GM12891 (cell line): ENCODE results near the gene NLRC3.

Experiments
- PAX5 ChIP-seq: IDR thresholded peaks from 2 replicates; pipeline ENCODE4 v1.6.1; 2011; ENCODE audit warnings: low read length, moderate library complexity, mild to moderate bottlenecking; ENCODE audit not compliant: insufficient read depth, severe bottlenecking
- POLR2A ChIP-seq: IDR thresholded peaks from 2 replicates; pipeline ENCODE4 v1.6.1; 2011; ENCODE audit warnings: low read depth, low read length, control low read depth
- POLR2AphosphoS5 ChIP-seq: IDR thresholded peaks from 2 replicates; pipeline ENCODE4 v1.6.1; 2011; ENCODE audit warnings: low read depth, low read length, control low read depth
- POU2F2 ChIP-seq: IDR thresholded peaks from 2 replicates; pipeline ENCODE4 v1.6.1; 2011; ENCODE audit warnings: low read depth, mild to moderate bottlenecking, control low read depth, low read length, moderate library complexity
- SPI1 ChIP-seq: IDR thresholded peaks from 2 replicates; pipeline ENCODE4 v1.6.1; 2011; ENCODE audit warnings: low read depth, low read length, control low read depth
- TAF1 ChIP-seq: IDR thresholded peaks from 2 replicates; pipeline ENCODE4 v1.6.1; 2011; ENCODE audit warnings: low read depth, low read length, control low read depth

GRCh38 chr16:3573146-3573815, 3.9 kb downstream of the NLRC3 start:
- TF ChIP-seq POLR2AphosphoS5 (no peak), PAX5 (no peak), POLR2A (no peak), SPI1 (no peak), TAF1 (no peak), POU2F2 (no peak)
